Testis (tissue), 3 donors: ENCODE measurements around the gene CAVIN2. TPM values are rescaled to one million over a fixed set of nuclear protein-coding genes. Genes with fewer than 3 reads are reported as not detected.
A peak's percentile ranks its signal among the peaks of the same experiment; 100 is the strongest.

ENCODE experiments used
- DNase-seq: peaks from one replicate; pipeline ENCODE4 v3.0.0-alpha.2; 2019
- H3K27ac ChIP-seq, 2 donors: fragments of 200-600 bp; sonication (generic); one replicate each; pipeline ENCODE4 v1.5.1; 2019
- H3K27me3 ChIP-seq: fragments of 200-600 bp; sonication (generic); one replicate; pipeline ENCODE4 v1.5.1; 2019
- H3K36me3 ChIP-seq: fragments of 200-600 bp; sonication (generic); one replicate; pipeline ENCODE4 v1.5.1; 2017; ENCODE audit warnings: low read depth; ENCODE audit errors: missing control alignments
- H3K4me1 ChIP-seq: fragments of 200-600 bp; sonication (generic); one replicate; pipeline ENCODE4 v1.5.1; 2019
- H3K4me3 ChIP-seq, 2 donors: fragments of 200-600 bp; sonication (generic); one replicate each; pipeline ENCODE4 v1.5.1; 2017 to 2019
- H3K9me3 ChIP-seq: fragments of 200-600 bp; sonication (generic); one replicate; pipeline ENCODE4 v1.5.1; 2017
- POLR2A ChIP-seq: fragments of 450-650 bp; IDR thresholded peaks from one replicate; pipeline ENCODE4 v1.6.1; 2017; ENCODE audit warnings: antibody characterized with exemption, mild to moderate bottlenecking, moderate library complexity
- WGBS, 2 donors: methylation state at CpG; one replicate each; pipeline ENCODE4 v1.1.5; 2018; 5-methylcytosine and 5-hydroxymethylcytosine counted together
- intact Hi-C: fragments of 100-400 bp; cut with DNase I; formaldehyde crosslinking; loops from one replicate; pipeline ENCODE4 v1.15.1; 2023; ENCODE audit warnings: low total_unique reads
- polyA plus RNA-seq: library from polyadenylated mRNA; stranded (reverse); fragments of 350-450 nt; fragmentation: Illumina TruSeq; extraction: RNeasy Lipid Tissue Mini Kit (QIAGEN cat#74804); gene quantifications from one replicate; pipeline ENCODE4 v1.2.3, GENCODE V29; 2014; ENCODE audit warnings: low read depth, low replicate concordance; ENCODE audit not compliant: insufficient read depth
- total RNA-seq, 2 donors: library from RNA; depleted of rRNA; stranded (reverse); fragments of >200 nt; gene quantifications; one replicate each; pipeline ENCODE4 v1.2.3, GENCODE V29; 2016
- TF ChIP-seq, protein P1 (sequence below), 3 experiments: fragments of 450-650 bp in 2 of 3; fragments of 200-600 bp in 1 of 3; sonication (generic) in 1 of 3; IDR thresholded peaks; one replicate each; pipeline ENCODE4 v1.5.1; 2016 to 2019; ENCODE audit warnings: antibody characterized with exemption in 3 of 3, mild to moderate bottlenecking in 2 of 3, moderate library complexity in 1 of 3

CAVIN2 gene
- total and polyA plus RNA-seq, 3 donors from 2014 or later: 3.3 to 5.1 (median 4.1) TPM

DNA sequence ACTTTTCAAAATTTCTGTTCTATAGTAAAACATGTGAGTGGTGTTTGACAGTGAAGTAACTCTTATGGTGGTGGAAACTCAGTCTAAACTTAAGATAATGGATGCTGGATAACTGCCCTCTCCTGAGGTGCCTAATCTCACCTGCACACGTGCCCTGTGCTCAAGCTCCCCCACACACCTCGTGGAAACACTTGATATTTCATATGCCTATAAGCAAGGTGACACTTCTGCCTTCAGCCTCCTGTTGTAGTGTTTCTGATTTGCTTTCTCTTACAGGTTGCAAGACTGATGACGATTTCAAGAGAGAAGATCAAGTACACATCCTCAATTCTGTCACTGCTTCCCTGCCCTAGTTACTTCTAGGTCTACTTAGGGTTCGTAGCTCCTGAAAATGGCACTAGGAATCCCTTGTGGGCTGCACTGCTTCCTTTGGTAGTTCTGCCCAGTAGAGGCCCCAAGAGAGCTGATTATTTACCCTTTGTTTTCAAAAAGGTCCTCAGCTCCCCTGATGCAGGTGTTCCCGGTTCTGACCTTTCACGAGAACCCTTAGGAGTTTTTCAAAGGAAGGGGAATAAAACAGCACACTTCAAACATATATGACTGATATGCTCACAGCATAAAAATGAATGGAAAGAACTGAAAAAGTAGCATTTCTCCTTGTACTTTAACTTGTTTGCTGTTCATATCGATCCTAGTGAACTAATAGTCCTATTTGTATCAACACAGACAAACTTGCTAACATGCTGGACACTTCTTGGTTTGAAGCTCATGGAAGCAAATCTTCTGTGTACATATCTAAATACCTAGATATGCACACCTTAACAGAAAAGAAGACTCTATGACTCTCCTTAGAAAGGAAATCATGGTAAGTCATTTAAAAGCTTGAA is 6.7 kb downstream of the CAVIN2 start:
- Histone ChIP-seq H3K9me3 (no peaks in the 10 kb centered on the region), H3K27ac (no peak overlapping the region), H3K4me1 (no peaks in the 10 kb centered on the region), H3K27me3 (no peaks in the 10 kb centered on the region), H3K36me3 (no peaks in the 10 kb centered on the region), H3K4me3 (no peak overlapping the region)
- TF ChIP-seq, protein P1, sequence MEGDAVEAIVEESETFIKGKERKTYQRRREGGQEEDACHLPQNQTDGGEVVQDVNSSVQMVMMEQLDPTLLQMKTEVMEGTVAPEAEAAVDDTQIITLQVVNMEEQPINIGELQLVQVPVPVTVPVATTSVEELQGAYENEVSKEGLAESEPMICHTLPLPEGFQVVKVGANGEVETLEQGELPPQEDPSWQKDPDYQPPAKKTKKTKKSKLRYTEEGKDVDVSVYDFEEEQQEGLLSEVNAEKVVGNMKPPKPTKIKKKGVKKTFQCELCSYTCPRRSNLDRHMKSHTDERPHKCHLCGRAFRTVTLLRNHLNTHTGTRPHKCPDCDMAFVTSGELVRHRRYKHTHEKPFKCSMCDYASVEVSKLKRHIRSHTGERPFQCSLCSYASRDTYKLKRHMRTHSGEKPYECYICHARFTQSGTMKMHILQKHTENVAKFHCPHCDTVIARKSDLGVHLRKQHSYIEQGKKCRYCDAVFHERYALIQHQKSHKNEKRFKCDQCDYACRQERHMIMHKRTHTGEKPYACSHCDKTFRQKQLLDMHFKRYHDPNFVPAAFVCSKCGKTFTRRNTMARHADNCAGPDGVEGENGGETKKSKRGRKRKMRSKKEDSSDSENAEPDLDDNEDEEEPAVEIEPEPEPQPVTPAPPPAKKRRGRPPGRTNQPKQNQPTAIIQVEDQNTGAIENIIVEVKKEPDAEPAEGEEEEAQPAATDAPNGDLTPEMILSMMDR (IDR thresholded peaks at IDR 0.05): no peak
- no peak for TF ChIP-seq POLR2A
- DNase-seq: no peak
- intact Hi-C loops: no loop called here
- 76 to 80% methylated on average over 7 of the region's 7 CpGs for WGBS, 2 donors

DNA sequence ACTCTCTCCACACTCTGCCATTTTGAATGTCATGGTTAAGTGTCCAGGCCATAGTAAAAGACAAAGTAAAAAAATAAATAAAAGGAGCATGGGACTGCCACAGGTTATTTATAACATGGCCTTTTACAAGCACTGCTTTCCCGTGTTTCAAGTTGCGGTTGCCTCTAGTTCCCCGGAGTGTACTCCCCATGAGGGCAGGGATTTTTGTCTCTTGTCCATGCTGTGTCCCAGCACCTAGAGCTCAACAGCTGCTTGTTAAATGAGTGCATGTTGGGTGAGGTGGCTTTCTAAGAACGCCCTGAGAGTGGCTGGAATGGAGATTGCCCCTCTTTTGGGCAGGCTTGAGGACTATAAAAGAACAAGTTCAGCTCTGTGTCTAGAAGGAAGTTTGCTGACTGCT is 8.4 kb downstream of the CAVIN2 start:
- no peak for TF ChIP-seq POLR2A
- TF ChIP-seq, protein P1 (IDR thresholded peaks at IDR 0.05): no peak
- WGBS, 2 donors: 89 to 91% methylated on average over 4 of the region's 4 CpGs
- Histone ChIP-seq H3K36me3 (no peaks in the 10 kb centered on the region), H3K4me1 (no peaks in the 10 kb centered on the region), H3K27ac (no peak overlapping the region), H3K4me3 (no peak overlapping the region), H3K27me3 (no peaks in the 10 kb centered on the region), H3K9me3 (no peaks in the 10 kb centered on the region)
- intact Hi-C loops: no loop called here
- DNase-seq: no peak

DNA sequence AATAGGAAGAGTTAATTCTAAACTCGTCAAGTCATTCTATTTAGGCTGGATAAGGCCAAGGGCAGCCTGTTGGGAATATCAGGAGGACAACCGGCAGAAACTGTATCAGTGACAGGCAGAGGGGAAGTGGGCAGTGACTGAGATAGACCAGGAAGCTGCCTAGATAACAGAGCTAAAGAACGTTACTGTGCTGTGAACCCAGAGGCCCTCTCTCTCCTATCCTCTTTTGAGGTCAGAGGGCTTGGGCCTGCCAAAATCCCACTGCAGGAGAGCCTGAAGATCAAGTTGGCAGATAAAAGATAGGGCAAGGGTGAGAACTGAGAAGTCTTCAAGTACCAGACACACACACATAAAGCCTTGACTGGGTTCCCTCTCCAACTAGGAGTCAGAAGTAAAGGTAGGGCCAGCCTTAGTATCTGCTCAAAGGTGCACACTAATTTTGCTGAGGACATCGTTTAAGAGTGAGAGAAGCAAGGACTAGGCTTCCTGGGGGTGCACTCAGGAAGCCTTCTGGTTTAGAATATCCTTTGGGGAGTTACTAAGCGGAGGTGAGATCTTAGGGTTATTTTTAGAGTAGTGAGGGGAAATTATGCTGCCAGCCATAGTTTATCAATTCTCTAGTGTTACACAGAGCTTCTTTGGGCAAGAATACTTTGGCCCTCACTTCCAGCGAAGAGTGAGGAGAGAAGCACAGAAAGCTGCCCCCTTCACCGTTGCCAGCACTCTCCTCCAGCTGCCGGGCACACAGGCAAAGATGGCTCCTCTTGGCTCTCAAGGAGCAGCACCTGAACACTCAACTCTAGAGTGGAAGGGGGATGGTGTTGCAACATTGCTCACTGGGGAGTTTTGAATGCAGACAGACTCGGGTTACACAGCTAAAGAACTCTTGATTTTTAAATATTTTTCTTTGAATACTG is 9.8 kb downstream of the CAVIN2 start:
- no peak for DNase-seq
- H3K9me3 ChIP-seq: no peaks in the 10 kb centered on the region
- no peaks in the 10 kb centered on the region for H3K4me1 ChIP-seq

DNA sequence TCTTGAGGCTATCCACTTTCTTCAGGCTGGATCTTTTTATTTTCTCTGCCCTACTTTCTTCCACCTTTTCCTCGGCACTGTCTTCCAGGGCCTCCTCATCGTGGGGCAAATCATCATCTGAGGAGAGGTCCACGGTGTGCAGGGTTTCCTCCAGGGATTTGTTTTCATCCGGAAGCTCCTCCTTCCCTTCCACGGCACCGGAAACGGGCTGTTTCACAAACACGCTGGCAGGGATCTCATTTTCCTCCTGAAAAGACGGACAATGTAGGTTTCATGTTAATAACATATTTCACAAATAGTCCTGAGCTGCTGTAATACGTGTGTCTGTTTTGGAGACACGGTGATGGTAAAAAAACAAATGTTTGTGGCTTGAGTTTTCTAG is 10.4 kb downstream of the CAVIN2 start:
- no peak for TF ChIP-seq POLR2A
- TF ChIP-seq, protein P1 (IDR thresholded peaks at IDR 0.05): no peak
- 53 to 66% methylated on average over 11 of the region's 11 CpGs for WGBS, 2 donors
- intact Hi-C loops: no loop called here
- Histone ChIP-seq H3K4me1 (peaks cover 2% of the 10 kb centered on the region), H3K27ac (peak overlapping the region in 1 of 2 donors; percentile 3), H3K36me3 (no peaks in the 10 kb centered on the region), H3K9me3 (no peaks in the 10 kb centered on the region), H3K27me3 (no peaks in the 10 kb centered on the region), H3K4me3 (peak overlapping the region; percentile 0 to 25)
- no peak for DNase-seq

More for the DNA sequence above, 9.8 kb downstream of the CAVIN2 start:
- intact Hi-C loops: no loop called here
- H3K27me3 ChIP-seq: no peaks in the 10 kb centered on the region
- H3K4me3 ChIP-seq: peak overlapping the region in 1 of 2 donors; percentile 0
- 52 to 53% methylated on average over 9 of the region's 9 CpGs for WGBS, 2 donors
- no peak for TF ChIP-seq POLR2A
- TF ChIP-seq, protein P1 (IDR thresholded peaks at IDR 0.05): no peak
- no peaks in the 10 kb centered on the region for H3K36me3 ChIP-seq
- peak overlapping the region in 1 of 2 donors; percentile 3 for H3K27ac ChIP-seq
